GM12878 (cell line): ENCODE results near the gene CDKN2B. TPM values are rescaled to one million over a fixed set of nuclear protein-coding genes. Genes with fewer than 3 reads are reported as not detected.

Experiments used
- ATAC-seq: fragments of 200-7000 bp; cut with Tn5 transposase; 3 replicates; pipeline ENCODE4 v1.9.1; 2020; ENCODE audit warnings: mild to moderate bottlenecking, moderate library complexity
- BruUV-seq: library from RNA; stranded (reverse); fragments of 400-500 nt; replicated peaks from 2 replicates; lab custom pipeline; 2021; lab: Mats Ljungman, UMichigan
- CTCF ChIA-PET: fragments of 300-600 bp; sonication (Branson Sonifier 250); formaldehyde crosslinking; extraction: SDS; loops from one replicate; lab custom pipeline; 2021; ENCODE audit warnings: inconsistent platforms; lab: Yijun Ruan, JAX
- POLR2A ChIA-PET: fragments of 350-600 bp; formaldehyde crosslinking; extraction: SDS; loops from one replicate; lab custom pipeline; 2021; ENCODE audit warnings: inconsistent platforms; lab: Charles Lee
- RAD21 ChIA-PET: fragments of 300-600 bp; sonication (Branson Sonifier 250); formaldehyde crosslinking; loops from one replicate; lab custom pipeline; 2023; ENCODE audit warnings: antibody characterized with exemption; ENCODE audit not compliant: unreplicated experiment; lab: Charles Lee
- SMC1A ChIA-PET: fragments of 300-600 bp; sonication (Branson Sonifier 250); formaldehyde crosslinking; loops from one replicate; lab custom pipeline; 2023; ENCODE audit not compliant: unreplicated experiment, uncharacterized antibody; lab: Charles Lee
- DNase-seq: peaks from one replicate; pipeline ENCODE4 v3.0.0-alpha.2; 2011; ENCODE audit warnings: low read depth, low spot score
- FAIRE-seq: peaks from 3 replicates; lab custom pipeline; 2011; peaks lifted over from hg19 to GRCh38; lab: Jason Lieb, UNC
- H2AFZ ChIP-seq: 2 replicates; pipeline ENCODE4 v1.6.0; 2011; ENCODE audit warnings: low read depth, low read length, control low read depth; ENCODE audit not compliant: control insufficient read depth
- H3K27ac ChIP-seq: 2 replicates; pipeline ENCODE4 v1.5.1; 2011; ENCODE audit warnings: control low read depth; ENCODE audit not compliant: control insufficient read depth, insufficient read depth
- H3K27me3 ChIP-seq, 2 experiments: replicated peaks in 1 of 2; 2 replicates each; pipeline versions ENCODE4 v1.6.0 to v1.6.1; 2011; ENCODE audit warnings: low read length in 1 of 2; ENCODE audit not compliant: control insufficient read depth in 2 of 2, insufficient read depth in 2 of 2
- H3K36me3 ChIP-seq, 2 experiments: 2 replicates each; pipeline ENCODE4 v1.5.1; 2011; ENCODE audit warnings: low read length in 1 of 2; ENCODE audit not compliant: control insufficient read depth in 2 of 2, insufficient read depth in 2 of 2
- H3K4me1 ChIP-seq: 2 replicates; pipeline ENCODE4 v1.6.1; 2011; ENCODE audit warnings: mild to moderate bottlenecking, low read length, moderate library complexity, mixed read lengths; ENCODE audit not compliant: control insufficient read depth, insufficient read depth
- H3K4me2 ChIP-seq: 2 replicates; pipeline ENCODE4 v1.6.0; 2011; ENCODE audit warnings: control low read depth; ENCODE audit not compliant: control insufficient read depth, insufficient read depth
- H3K4me3 ChIP-seq: fragments of 200-600 bp; sonication (generic); 2 replicates; pipeline ENCODE4 v1.5.1; 2016
- H3K79me2 ChIP-seq: 2 replicates; pipeline ENCODE4 v1.6.0; 2011; ENCODE audit warnings: low read length; ENCODE audit not compliant: control insufficient read depth, insufficient read depth
- H3K9ac ChIP-seq: 2 replicates; pipeline ENCODE4 v1.8.0; 2011; ENCODE audit warnings: low read length, control low read depth, mixed read lengths; ENCODE audit not compliant: control insufficient read depth, insufficient read depth
- H3K9me3 ChIP-seq: replicated peaks from 3 replicates; pipeline ENCODE4 v1.5.1; 2011; ENCODE audit warnings: mild to moderate bottlenecking, low read length; ENCODE audit not compliant: control insufficient read depth, insufficient read depth
- H4K20me1 ChIP-seq: 2 replicates; pipeline ENCODE4 v1.6.0; 2011; ENCODE audit not compliant: control insufficient read depth, insufficient read depth
- BRCA1 ChIP-seq: IDR thresholded peaks from 2 replicates; pipeline ENCODE4 v1.6.1; 2011; ENCODE audit warnings: low read depth, low read length, improper control_type of control experiment
- CUX1 ChIP-seq: IDR thresholded peaks from 2 replicates; pipeline ENCODE4 v1.6.1; 2012; ENCODE audit warnings: improper control_type of control experiment, low read depth, low read length; ENCODE audit not compliant: insufficient replicate concordance
- DPF2 ChIP-seq: fragments of 450-650 bp; IDR thresholded peaks from 2 replicates; pipeline ENCODE4 v1.6.1; 2017; ENCODE audit warnings: mild to moderate bottlenecking
- EED ChIP-seq: sonication (generic); IDR thresholded peaks from 2 replicates; pipeline ENCODE4 v1.6.1; 2016; ENCODE audit warnings: antibody characterized with exemption, low read depth
- ELK1 ChIP-seq: IDR thresholded peaks from 2 replicates; pipeline ENCODE4 v1.6.1; 2012; ENCODE audit warnings: low read depth, low read length, improper control_type of control experiment
- FOXK2 ChIP-seq: fragments of 450-650 bp; IDR thresholded peaks from 2 replicates; pipeline ENCODE4 v1.6.1; 2017; ENCODE audit warnings: mild to moderate bottlenecking, moderate library complexity
- IKZF2 ChIP-seq, 2 experiments: fragments of 450-650 bp; IDR thresholded peaks; 2 replicates each; pipeline ENCODE4 v1.6.1; 2017; ENCODE audit warnings: mild to moderate bottlenecking in 2 of 2, moderate library complexity in 2 of 2
- MTA2 ChIP-seq: fragments of 450-650 bp; IDR thresholded peaks from 2 replicates; pipeline ENCODE4 v1.6.1; 2016; ENCODE audit warnings: low read depth, mild to moderate bottlenecking, moderate library complexity
- PKNOX1 ChIP-seq: fragments of 450-650 bp; IDR thresholded peaks from 2 replicates; pipeline ENCODE4 v1.6.1; 2016; ENCODE audit warnings: mild to moderate bottlenecking
- RAD51 ChIP-seq: fragments of 450-650 bp; IDR thresholded peaks from 2 replicates; pipeline ENCODE4 v1.6.1; 2016; ENCODE audit warnings: moderate library complexity, mild to moderate bottlenecking, inconsistent platforms
- SPI1 ChIP-seq: IDR thresholded peaks from 2 replicates; pipeline ENCODE4 v1.6.1; 2011; ENCODE audit warnings: low read depth, mild to moderate bottlenecking, low read length, moderate library complexity, borderline replicate concordance; ENCODE audit not compliant: insufficient read depth
- SUZ12 ChIP-seq: fragments of 200-600 bp; sonication (generic); IDR thresholded peaks from one replicate; pipeline ENCODE4 v1.6.1; 2018; ENCODE audit warnings: antibody characterized with exemption, mild to moderate bottlenecking; ENCODE audit not compliant: unreplicated experiment
- TARDBP ChIP-seq: IDR thresholded peaks from 2 replicates; pipeline ENCODE4 v1.6.1; 2016; ENCODE audit warnings: borderline replicate concordance
- ZBTB33 ChIP-seq: fragments of 450-650 bp; IDR thresholded peaks from 2 replicates; pipeline ENCODE4 v1.6.1; 2017; ENCODE audit warnings: mild to moderate bottlenecking
- ZZZ3 ChIP-seq: IDR thresholded peaks from 2 replicates; pipeline ENCODE4 v1.6.1; 2011; ENCODE audit warnings: low read depth; ENCODE audit not compliant: control insufficient read depth, insufficient read length
- WGBS: methylation state at CpG from one replicate; pipeline ENCODE4 v1.1.6; 2016; ENCODE audit warnings: low lambda C conversion rate; ENCODE audit not compliant: insufficient replicate concordance, insufficient coverage; ENCODE audit errors: missing lambda C conversion rate; 5-methylcytosine and 5-hydroxymethylcytosine counted together
- in situ Hi-C: fragments of 300-500 bp; cut with MboI; formaldehyde crosslinking; loops from 9 replicates; pipeline ENCODE4 v1.14.3; 2018; ENCODE audit warnings: mixed read lengths
- intact Hi-C: fragments of 100-400 bp; cut with micrococcal nuclease; formaldehyde crosslinking; loops from one replicate; pipeline ENCODE4 v1.14.2; 2022; ENCODE audit not compliant: unreplicated experiment
- polyA plus RNA-seq, 11 experiments: library from polyadenylated mRNA; depleted of rRNA in 4 of 11; unstranded in 6 of 11; stranded (reverse) in 5 of 11; fragments of >200 nt; fragmentation: Nextera tagmentation in 4 of 11; fragmentation: Illumina TruSeq in 1 of 11; extraction: Ambion mirVana in 4 of 11; extraction: Trizol in 1 of 11; gene quantifications; 1 replicate in 1 of 11; 2 replicates in 10 of 11; pipeline versions ENCODE4 v1.2.1 to v1.2.3, GENCODE V29; 2011 to 2016; ENCODE audit warnings: inconsistent platforms in 2 of 11, missing spikeins in 2 of 11, low read depth in 1 of 11
- total RNA-seq, 4 experiments: library from RNA; depleted of rRNA in 3 of 4; stranded (reverse); fragments of >200 nt in 3 of 4; fragmentation: Illumina TruSeq in 1 of 4; extraction: Trizol in 1 of 4; gene quantifications; 2 replicates each; pipeline versions ENCODE4 v1.2.1 to v1.2.3, GENCODE V29; 2013 to 2021

The CDKN2B gene
- total and polyA plus RNA-seq, 10 of the 15 experiments (the other 5 are each of a cell fraction or from before 2014, with no cell fraction given): 0.03 to 0.47 (median 0.08) TPM; not detected in 1

GRCh38 chr9:22049411-22049810 is 40.3 kb upstream of the CDKN2B start:
- H3K79me2 ChIP-seq: no peaks in the 10 kb centered on the region
- CTCF ChIA-PET: interaction anchor here (1.1 to 2.5 kb wide), 2 partner anchors 41 to 403 kb away, joined by 3 to 8 read pairs; partner anchors contain the start of gene CDKN2B
- H3K27ac ChIP-seq: no peak overlapping the region
- SMC1A ChIA-PET: no interaction called here
- in situ Hi-C loops (no loop called here), intact Hi-C loops (no loop called here)
- BruUV-seq: no TSS peak
- FAIRE-seq (no peak), ATAC-seq (no peak), DNase-seq (no peak)
- no peaks in the 10 kb centered on the region for H3K4me1 ChIP-seq
- no peak overlapping the region for H3K4me3 ChIP-seq
- H3K4me2 ChIP-seq: no peak overlapping the region
- POLR2A ChIA-PET: no interaction called here
- no peak overlapping the region for H2AFZ ChIP-seq
- no peaks in the 10 kb centered on the region for H4K20me1 ChIP-seq
- no peaks in the 10 kb centered on the region for H3K27me3 ChIP-seq
- no peaks in the 10 kb centered on the region for H3K9me3 ChIP-seq
- RAD21 ChIA-PET: interaction anchor here (1.2 kb wide), 1 partner anchor 16 kb away, joined by 3 read pairs; no protein-coding TSS in a partner anchor
- H3K36me3 ChIP-seq: no peaks in the 10 kb centered on the region
- no peak for TF ChIP-seq EED
- TF ChIP-seq IKZF2 (IDR thresholded peaks at IDR 0.05): no peak
- TF ChIP-seq ELK1: no peak
- TF ChIP-seq RAD51: no peak
- no peak for TF ChIP-seq PKNOX1
- no peak for TF ChIP-seq SPI1
- no peak for TF ChIP-seq BRCA1
- TF ChIP-seq DPF2: no peak
- TF ChIP-seq MTA2: no peak
- no peak for TF ChIP-seq ZZZ3
- no peak for TF ChIP-seq ZBTB33
- TF ChIP-seq SUZ12: no peak
- no peak for TF ChIP-seq TARDBP
- no peak for TF ChIP-seq CUX1
- no peak for TF ChIP-seq FOXK2
- TF ChIP-seq, all 136 proteins: peak for 0
- H3K9ac ChIP-seq: no peak overlapping the region
- 94% methylated on average over 1 of the region's 1 CpG for WGBS
